Activated CD8-positive, alpha-beta T cell treated with anti-CD3 and anti-CD28 coated beads for 36 hours (primary cell): ENCODE results near the gene FRG1. TPM values are rescaled to one million over a fixed set of nuclear protein-coding genes. Genes with fewer than 3 reads are reported as not detected.
"Not testable (repeated sequence)": the region's sequence is repeated elsewhere in the genome, so short reads cannot be mapped to it uniquely, and the experiment has no call there.

Source experiments
- ATAC-seq: fragments of 200-7000 bp; cut with Tn5 transposase; one replicate; pipeline ENCODE4 v1.10.0; 2021; ENCODE audit warnings: mild to moderate bottlenecking, moderate library complexity
- CTCF ChIA-PET: fragments of 350-600 bp; sonication (Branson Sonifier 250); formaldehyde crosslinking; loops from one replicate; lab custom pipeline; 2021; ENCODE audit warnings: antibody characterized with exemption; lab: Charles Lee
- POLR2A ChIA-PET: fragments of 350-600 bp; sonication (Branson Sonifier 250); formaldehyde crosslinking; loops from one replicate; lab custom pipeline; 2021; ENCODE audit warnings: antibody characterized with exemption; lab: Charles Lee
- DNase-seq: peaks from one replicate; pipeline ENCODE4 v3.0.0-alpha.2; 2020
- H3K27ac Mint-ChIP-seq: one replicate; pipeline ENCODE4 v1.8.0; 2021; ENCODE audit warnings: mild to moderate bottlenecking, mixed read lengths
- H3K27me3 Mint-ChIP-seq: one replicate; pipeline ENCODE4 v1.8.0; 2021; ENCODE audit warnings: mixed read lengths
- H3K36me3 Mint-ChIP-seq: one replicate; pipeline ENCODE4 v1.8.0; 2021; ENCODE audit warnings: low read depth, mixed read lengths
- H3K4me1 Mint-ChIP-seq: one replicate; pipeline ENCODE4 v1.8.0; 2021; ENCODE audit warnings: low read depth, mixed read lengths
- H3K4me3 Mint-ChIP-seq: one replicate; pipeline ENCODE4 v1.8.0; 2021; ENCODE audit warnings: mild to moderate bottlenecking, moderate library complexity, mixed read lengths
- H3K9me3 Mint-ChIP-seq: one replicate; pipeline ENCODE4 v1.8.0; 2021; ENCODE audit warnings: mixed read lengths
- intact Hi-C: fragments of 100-400 bp; cut with micrococcal nuclease; formaldehyde crosslinking; loops from one replicate; pipeline ENCODE4 v1.10.0; 2022
- total RNA-seq, 2 experiments: library from RNA; stranded (reverse); gene quantifications; one replicate each; pipeline ENCODE4 v1.2.3, GENCODE V29; 2021
- TF ChIP-seq, protein P1 (sequence below): fragments of 200-600 bp; IDR thresholded peaks from one replicate; pipeline ENCODE4 v1.8.0; 2022; ENCODE audit warnings: antibody characterized with exemption, mild to moderate bottlenecking

The FRG1 gene
- total RNA-seq, 2 experiments from 2014 or later = 58.3 to 69.0 TPM

GRCh38 chr4:189917161-189917891 is 23.3 kb upstream of the FRG1 start:
- H3K36me3 Mint-ChIP-seq = peaks cover 17% of the 10 kb centered on the region
- intact Hi-C loops = no loop called here
- no peak for ATAC-seq

GRCh38 chr4:189921058-189921457 is 19.6 kb upstream of the FRG1 start:
- TF ChIP-seq, protein P1, sequence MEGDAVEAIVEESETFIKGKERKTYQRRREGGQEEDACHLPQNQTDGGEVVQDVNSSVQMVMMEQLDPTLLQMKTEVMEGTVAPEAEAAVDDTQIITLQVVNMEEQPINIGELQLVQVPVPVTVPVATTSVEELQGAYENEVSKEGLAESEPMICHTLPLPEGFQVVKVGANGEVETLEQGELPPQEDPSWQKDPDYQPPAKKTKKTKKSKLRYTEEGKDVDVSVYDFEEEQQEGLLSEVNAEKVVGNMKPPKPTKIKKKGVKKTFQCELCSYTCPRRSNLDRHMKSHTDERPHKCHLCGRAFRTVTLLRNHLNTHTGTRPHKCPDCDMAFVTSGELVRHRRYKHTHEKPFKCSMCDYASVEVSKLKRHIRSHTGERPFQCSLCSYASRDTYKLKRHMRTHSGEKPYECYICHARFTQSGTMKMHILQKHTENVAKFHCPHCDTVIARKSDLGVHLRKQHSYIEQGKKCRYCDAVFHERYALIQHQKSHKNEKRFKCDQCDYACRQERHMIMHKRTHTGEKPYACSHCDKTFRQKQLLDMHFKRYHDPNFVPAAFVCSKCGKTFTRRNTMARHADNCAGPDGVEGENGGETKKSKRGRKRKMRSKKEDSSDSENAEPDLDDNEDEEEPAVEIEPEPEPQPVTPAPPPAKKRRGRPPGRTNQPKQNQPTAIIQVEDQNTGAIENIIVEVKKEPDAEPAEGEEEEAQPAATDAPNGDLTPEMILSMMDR = no peak
- POLR2A ChIA-PET = no interaction called here
- DNase-seq (no peak), ATAC-seq (no peak)
- Mint-ChIP-seq H3K27me3 (no peaks in the 10 kb centered on the region), H3K4me1 (no peaks in the 10 kb centered on the region), H3K9me3 (peaks cover 24% of the 10 kb centered on the region), H3K36me3 (peaks cover 25% of the 10 kb centered on the region), H3K4me3 (no peak overlapping the region), H3K27ac (no peak overlapping the region)
- intact Hi-C loops = no loop called here
- CTCF ChIA-PET = no interaction called here

More at GRCh38 chr4:189917161-189917891, 23.3 kb upstream of the FRG1 start:
- ChIA-PET CTCF (no interaction called here), POLR2A (no interaction called here)
- no peak overlapping the region for H3K4me3 Mint-ChIP-seq
- TF ChIP-seq, protein P1 = no peak
- peaks cover 16% of the 10 kb centered on the region for H3K9me3 Mint-ChIP-seq
- H3K4me1 Mint-ChIP-seq = no peaks in the 10 kb centered on the region
- H3K27ac Mint-ChIP-seq = no peak overlapping the region
- no peaks in the 10 kb centered on the region for H3K27me3 Mint-ChIP-seq
- no peak for DNase-seq

- ATAC-seq, DNase-seq, POLR2A ChIA-PET, intact Hi-C loops, H3K4me1 Mint-ChIP-seq, H3K27ac Mint-ChIP-seq, CTCF ChIA-PET, H3K27me3 Mint-ChIP-seq, H3K4me3 Mint-ChIP-seq: not testable (repeated sequence)
- Mint-ChIP-seq H3K36me3 (peaks cover 16% of the 10 kb centered on the region), H3K9me3 (peaks cover 15% of the 10 kb centered on the region)
Observed at GRCh38 chr4:189926742-189927141, 13.9 kb upstream of the FRG1 start.

- TF ChIP-seq, protein P1 = no peak
- H3K27ac Mint-ChIP-seq = peak overlapping the region; percentile 95
- H3K27me3 Mint-ChIP-seq = no peaks in the 10 kb centered on the region
- ATAC-seq (no peak), DNase-seq (no peak)
- H3K36me3 Mint-ChIP-seq = peaks cover 54% of the 10 kb centered on the region
- CTCF ChIA-PET = interaction anchor here (1.2 kb wide), 2 partner anchors 9 to 21 kb away, joined by 3 to 4 read pairs; no protein-coding TSS in a partner anchor
- peaks cover 24% of the 10 kb centered on the region for H3K9me3 Mint-ChIP-seq
- intact Hi-C loops = no loop called here
- peak overlapping the region; percentile 74 for H3K4me3 Mint-ChIP-seq
- POLR2A ChIA-PET = interaction anchor here (1.6 kb wide), 1 partner anchor 11 kb away, joined by 3 read pairs; no protein-coding TSS in a partner anchor
- H3K4me1 Mint-ChIP-seq = peaks cover 53% of the 10 kb centered on the region
Observed at GRCh38 chr4:189941005-189941450, 356 bp downstream of the FRG1 start.

DNA sequence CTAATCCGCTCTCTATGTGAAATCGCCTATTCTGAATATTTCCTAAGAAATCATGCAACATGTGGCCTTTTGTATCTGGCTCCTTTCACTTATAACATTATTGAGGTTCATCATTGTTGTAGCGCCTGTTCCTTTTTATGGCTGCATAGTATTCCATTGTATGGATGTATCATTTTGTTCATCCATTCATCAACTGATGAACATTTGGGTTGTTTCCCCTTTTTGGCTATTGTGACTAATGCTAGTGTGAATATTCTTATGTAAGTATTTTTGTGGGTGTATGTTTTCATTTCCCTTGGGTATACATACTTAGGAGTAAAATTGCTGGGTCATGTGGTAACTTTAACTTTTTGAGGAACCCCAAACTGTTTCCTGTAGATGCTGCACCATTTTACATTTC is 1.7 kb downstream of the FRG1 start:
- H3K27me3 Mint-ChIP-seq, intact Hi-C loops, ATAC-seq, POLR2A ChIA-PET, CTCF ChIA-PET, DNase-seq, H3K27ac Mint-ChIP-seq: not testable (repeated sequence)
- Mint-ChIP-seq H3K4me3 (peak overlapping the region; percentile 74), H3K4me1 (peaks cover 62% of the 10 kb centered on the region), H3K9me3 (peaks cover 16% of the 10 kb centered on the region), H3K36me3 (peaks cover 54% of the 10 kb centered on the region)

DNA sequence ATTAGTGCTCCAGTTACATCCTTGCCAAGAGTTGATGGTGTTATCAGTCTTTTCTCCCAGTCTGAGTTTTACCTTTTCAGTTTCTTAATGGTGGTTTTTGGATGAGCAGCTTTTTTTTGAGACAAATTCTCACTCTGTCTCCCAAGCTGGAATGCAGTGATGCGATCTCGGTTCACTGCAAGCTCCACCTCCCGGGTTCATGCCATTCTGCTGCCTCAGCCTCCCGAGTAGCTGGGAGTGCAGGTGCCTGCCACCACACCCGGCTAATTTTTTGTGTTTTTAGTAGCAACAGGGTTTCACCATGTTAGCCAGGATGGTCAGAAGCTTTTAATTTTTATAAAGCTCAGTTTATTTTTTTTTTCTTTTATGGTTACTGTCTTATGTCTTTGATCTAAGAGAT is 3.4 kb downstream of the FRG1 start:
- peaks cover 62% of the 10 kb centered on the region for H3K36me3 Mint-ChIP-seq
- intact Hi-C loops, H3K27me3 Mint-ChIP-seq, CTCF ChIA-PET, H3K27ac Mint-ChIP-seq, ATAC-seq, POLR2A ChIA-PET, DNase-seq, H3K4me3 Mint-ChIP-seq: not testable (repeated sequence)
- H3K9me3 Mint-ChIP-seq = peaks cover 12% of the 10 kb centered on the region
- peaks cover 74% of the 10 kb centered on the region for H3K4me1 Mint-ChIP-seq

GRCh38 chr4:189946906-189947305 is 6.2 kb downstream of the FRG1 start:
- peaks cover 51% of the 10 kb centered on the region for H3K36me3 Mint-ChIP-seq
- H3K27ac Mint-ChIP-seq, H3K9me3 Mint-ChIP-seq, H3K4me3 Mint-ChIP-seq, H3K27me3 Mint-ChIP-seq, intact Hi-C loops, ATAC-seq, DNase-seq, POLR2A ChIA-PET, CTCF ChIA-PET: not testable (repeated sequence)
- H3K4me1 Mint-ChIP-seq = peaks cover 62% of the 10 kb centered on the region

- H3K27ac Mint-ChIP-seq, DNase-seq, intact Hi-C loops, POLR2A ChIA-PET, H3K27me3 Mint-ChIP-seq, CTCF ChIA-PET, H3K4me3 Mint-ChIP-seq, ATAC-seq, H3K9me3 Mint-ChIP-seq: not testable (repeated sequence)
- H3K4me1 Mint-ChIP-seq = peaks cover 49% of the 10 kb centered on the region
- H3K36me3 Mint-ChIP-seq = peaks cover 45% of the 10 kb centered on the region
Observed at GRCh38 chr4:189948486-189948885, 7.8 kb downstream of the FRG1 start.

GRCh38 chr4:189969291-189969690 is 28.6 kb downstream of the FRG1 start:
- POLR2A ChIA-PET, H3K4me1 Mint-ChIP-seq, H3K4me3 Mint-ChIP-seq, intact Hi-C loops, ATAC-seq, DNase-seq, H3K27ac Mint-ChIP-seq, CTCF ChIA-PET: not testable (repeated sequence)
- Mint-ChIP-seq H3K9me3 (peaks cover 21% of the 10 kb centered on the region), H3K27me3 (peaks cover 11% of the 10 kb centered on the region), H3K36me3 (peaks cover 19% of the 10 kb centered on the region)
